GM12801 (cell line): Measurements from ENCODE around the gene GDE1.

ENCODE experiments used
- CTCF ChIP-seq: IDR thresholded peaks from one replicate; pipeline ENCODE4 v1.5.1; 2011; ENCODE audit warnings: control low read depth; ENCODE audit not compliant: insufficient read length; ENCODE audit errors: extremely low read depth

GDE1 gene

GRCh38 chr16:19527161-19527560 is 5.3 kb upstream of the GDE1 start:
- no peak for TF ChIP-seq CTCF

GRCh38 chr16:19525385-19525723 is 3.5 kb upstream of the GDE1 start:
- no peak for TF ChIP-seq CTCF

- no peak for TF ChIP-seq CTCF
Observed at GRCh38 chr16:19524616-19525384, 2.9 kb upstream of the GDE1 start.

- no peak for TF ChIP-seq CTCF
Observed at GRCh38 chr16:19524356-19524615, 2.4 kb upstream of the GDE1 start.

GRCh38 chr16:19523559-19524355 is 1.9 kb upstream of the GDE1 start, which contains the start of gene CCP110:
TSS of gene CCP110 (plus strand) at chr16:19523942. CDS start at chr16:19527882, 3,940 bp downstream.
- no peak for TF ChIP-seq CTCF

- TF ChIP-seq CTCF, result no peak
Observed at GRCh38 chr16:19523184-19523558, 1.3 kb upstream of the GDE1 start.

GRCh38 chr16:19522760-19523159 is 862 bp upstream of the GDE1 start:
- no peak for TF ChIP-seq CTCF
